Hematopoietic multipotent progenitor cell treated with erythropoietin and hydrocortisone succinate and interleukin-3 and kit ligand, for 15 days (in vitro differentiated cells): ENCODE measurements around the gene MYL6.
"Not testable (repeated sequence)": the region's sequence is repeated elsewhere in the genome, so short reads cannot be mapped to it uniquely, and the experiment has no call there.

Experiments
- DNase-seq: peaks from one replicate; pipeline ENCODE4 v3.0.0-alpha.2; 2015; ENCODE audit warnings: low spot score

MYL6 gene

DNA sequence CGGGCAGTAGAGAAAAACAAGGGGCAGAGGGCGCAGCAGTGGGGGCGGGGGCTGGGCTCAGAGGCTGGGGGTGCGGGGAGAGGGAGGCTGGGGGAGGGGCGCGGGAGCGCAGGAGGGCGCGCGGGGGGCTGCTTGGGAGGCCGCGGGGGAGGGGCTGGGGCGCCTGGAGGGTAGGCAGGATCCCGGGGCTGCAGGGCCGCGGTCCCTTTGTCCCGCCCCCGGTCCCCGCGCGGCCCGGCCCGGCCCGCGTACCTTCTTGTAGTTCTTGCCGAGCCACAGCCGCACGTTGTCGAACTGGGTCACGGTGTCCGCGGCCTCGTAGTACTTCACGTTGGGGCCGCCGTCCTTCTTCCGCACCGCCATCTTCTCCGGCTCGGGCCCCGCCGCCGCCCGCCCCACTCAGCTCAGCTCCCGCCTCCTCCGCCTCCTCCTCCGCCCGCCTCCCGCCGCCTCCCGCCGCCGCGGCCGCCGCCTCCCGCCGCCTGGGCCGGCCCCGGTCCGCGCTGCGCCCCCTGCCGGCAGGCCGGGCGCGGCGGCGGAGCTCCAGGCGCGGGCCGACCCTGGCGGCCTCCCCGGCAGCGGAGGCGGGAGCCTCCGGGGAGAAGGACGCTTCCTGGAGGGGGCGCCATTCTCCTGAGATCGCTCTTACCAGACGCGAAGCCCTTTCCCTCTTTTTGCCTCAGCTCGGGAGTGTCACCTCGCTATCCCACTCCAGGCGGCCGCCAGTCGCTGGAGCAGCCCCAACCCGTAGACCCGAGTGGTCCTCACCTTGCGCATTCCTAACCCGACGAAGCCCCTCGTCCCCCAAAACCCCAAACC lies 31.1 kb downstream of the MYL6 start, which contains the start of gene SMARCC2:
Gene SMARCC2 (minus strand): TSS at position 385 of the 819 bp plus-strand sequence. CDS start 22 bp downstream, at position 363.
- peak; percentile 89 for DNase-seq

DNA sequence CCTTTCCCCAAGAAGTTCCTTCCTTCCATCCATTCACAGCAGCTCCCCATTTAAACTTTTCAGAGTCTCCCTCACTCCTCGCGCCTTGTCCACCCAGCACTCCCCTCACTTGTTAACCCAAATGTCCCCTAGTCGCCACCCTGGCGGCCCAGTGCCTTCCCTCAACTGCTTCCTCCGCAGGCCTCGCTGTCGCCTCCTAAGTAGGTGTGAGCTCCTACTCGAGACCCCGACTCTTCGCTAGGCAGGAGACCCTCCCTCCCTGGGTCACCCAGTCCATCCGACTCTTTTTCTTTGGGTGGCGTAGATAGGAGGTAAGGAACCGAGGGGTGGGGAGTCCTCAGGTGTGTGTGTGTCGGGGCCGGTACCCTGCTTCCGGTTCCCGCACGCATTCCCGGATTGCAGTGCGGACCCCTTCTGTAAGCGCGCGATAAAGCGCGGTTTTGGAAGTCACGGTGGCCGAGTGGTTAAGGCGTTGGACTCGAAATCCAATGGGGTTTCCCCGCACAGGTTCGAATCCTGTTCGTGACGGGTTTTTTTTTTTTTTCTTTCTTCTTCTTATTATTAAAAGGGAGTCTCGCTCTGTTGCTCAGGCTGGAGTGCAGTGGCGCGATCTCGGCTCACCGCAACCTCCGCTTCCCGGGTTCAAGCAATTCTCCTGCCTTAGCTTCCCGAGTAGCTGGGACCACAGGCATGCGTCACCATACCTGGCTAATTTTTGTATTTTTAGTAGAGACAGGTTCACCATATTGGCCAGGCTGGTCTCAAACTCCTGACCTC lies 31.9 kb downstream of the MYL6 start:
- peak; percentile 72 for DNase-seq

DNA sequence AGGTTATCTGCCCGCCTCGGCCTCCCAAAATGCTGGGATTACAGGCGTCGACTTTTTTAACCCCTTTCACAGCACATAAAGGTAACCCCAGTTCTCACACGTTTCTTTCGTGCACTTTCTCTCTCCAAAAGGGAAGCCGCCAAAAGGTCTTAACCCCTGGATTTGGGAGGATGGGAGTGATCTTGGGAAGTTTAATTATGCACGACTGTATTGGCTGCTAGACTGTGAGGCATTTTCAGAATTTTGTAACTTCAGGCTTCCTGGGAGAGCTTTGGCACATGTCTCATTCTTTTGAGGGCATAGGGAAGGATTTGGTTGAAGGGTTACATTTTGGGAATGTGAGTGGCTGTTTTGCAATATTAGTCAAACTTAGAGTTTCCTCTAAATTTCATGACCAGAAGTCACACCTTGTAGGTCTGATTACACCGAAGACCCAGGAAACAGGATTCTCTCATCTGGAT lies 32.6 kb downstream of the MYL6 start:
- no peak for DNase-seq

DNA sequence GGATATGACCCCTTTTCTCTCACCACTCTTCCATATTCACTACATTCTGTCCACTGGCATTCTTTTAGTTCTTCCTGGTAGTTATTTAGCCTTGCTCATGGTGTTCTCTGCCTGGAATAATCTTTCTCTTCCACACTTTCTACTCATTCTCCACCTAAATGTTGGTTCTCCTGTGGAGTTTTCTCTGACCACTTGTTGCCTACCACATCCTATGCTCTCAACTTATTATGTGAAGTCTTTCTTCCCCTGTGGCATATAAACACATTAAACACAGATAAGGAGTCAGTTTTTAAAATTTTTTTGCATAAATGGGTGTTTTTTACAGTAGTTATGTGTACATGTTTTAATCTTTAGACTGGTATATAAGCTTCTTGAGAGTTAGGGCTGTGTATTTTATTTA lies 34.4 kb downstream of the MYL6 start:
- no peak for DNase-seq

DNA sequence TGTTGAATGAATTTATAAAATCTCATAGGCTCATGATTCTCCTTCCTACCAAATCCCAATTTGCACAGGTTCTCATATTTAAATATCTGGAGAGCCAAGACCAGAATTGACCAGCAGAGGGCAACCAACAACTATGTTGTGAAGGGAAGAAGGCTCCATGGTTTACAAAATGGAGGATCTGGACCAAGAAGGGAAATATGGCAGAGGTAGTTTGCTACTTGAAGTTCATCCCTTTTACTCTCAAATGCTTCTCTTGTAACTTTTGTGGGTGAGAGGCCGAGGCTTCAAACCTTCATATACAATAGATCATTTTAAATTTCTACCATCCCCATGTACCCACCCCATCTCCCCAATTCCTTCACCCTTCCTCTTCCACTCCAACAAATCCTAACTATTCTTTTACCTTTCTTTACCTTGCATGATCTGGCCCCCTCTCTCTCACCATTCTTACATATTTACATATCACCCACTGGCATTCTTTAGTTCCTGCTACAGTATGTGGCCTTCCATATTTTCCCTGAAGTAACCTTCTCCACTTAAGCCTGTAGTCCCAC lies 34.9 kb downstream of the MYL6 start:
- DNase-seq: peak; percentile 91

DNA sequence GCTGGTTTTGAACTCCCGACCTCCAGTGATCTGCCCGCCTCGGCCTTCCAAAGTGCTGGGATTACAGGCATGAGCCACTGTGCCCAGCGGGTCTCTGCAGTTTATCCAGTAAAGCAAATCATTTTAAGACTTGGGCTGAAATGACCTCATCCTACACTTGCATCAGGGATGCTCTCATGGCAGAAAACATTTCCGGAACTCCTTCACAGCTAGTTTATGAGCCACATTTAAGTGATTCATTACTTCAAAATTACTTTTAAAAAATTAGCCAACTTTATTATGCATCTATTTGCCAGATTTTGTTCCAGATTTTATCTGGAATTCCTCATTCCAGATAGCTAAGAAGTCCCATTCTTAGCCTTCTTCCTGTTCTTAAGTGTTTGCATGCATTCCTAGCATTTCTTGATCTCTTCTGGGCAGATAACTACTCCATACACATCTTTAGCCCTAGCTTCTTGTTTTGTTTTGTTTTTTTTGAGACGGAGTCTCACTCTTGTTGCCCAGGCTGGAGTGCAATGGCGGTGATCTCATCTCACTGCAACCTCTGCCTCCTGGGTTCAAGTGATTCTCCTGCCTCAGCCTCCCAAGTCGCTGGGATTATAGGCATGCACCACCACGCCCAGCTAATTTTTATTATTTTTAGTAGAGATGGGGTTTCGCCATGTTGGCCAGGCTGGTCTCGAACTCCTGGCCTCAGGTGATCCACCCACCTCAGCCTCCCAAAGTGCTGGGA lies 38.8 kb downstream of the MYL6 start:
- not testable (repeated sequence) for DNase-seq

DNA sequence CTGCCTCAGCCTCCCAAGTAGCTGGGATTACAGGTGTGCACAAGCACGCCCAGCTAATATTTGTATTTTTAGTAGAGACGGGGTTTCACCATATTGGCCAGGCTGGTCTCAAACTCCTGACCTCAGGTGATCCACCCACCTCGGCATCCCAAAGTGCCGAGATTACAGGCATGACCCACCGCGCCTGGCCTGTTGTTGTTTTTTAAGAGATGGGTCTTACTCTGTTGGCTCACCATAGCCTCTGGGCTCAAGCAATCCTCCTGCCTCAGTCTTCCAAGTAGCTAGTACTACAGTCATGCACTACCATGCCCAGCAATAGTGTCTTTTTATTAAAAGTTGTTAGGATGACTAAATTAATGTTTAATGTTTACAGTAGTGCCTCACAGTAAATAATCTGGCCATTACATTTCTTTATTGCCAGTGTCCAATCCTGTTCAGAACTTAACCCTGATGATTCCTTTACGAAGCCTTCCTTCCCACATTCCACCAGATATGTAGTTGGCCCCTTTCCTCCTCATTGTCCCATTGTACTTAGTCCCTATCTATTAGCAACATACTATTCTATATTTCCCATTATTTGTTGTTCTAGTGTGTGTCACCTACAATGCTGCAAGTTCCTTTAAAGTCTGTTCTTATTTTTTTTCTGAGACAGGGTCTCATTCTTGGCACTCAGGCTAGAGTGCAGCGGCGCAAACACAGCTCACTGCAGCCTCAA lies 39.9 kb downstream of the MYL6 start:
- DNase-seq: no peak

DNA sequence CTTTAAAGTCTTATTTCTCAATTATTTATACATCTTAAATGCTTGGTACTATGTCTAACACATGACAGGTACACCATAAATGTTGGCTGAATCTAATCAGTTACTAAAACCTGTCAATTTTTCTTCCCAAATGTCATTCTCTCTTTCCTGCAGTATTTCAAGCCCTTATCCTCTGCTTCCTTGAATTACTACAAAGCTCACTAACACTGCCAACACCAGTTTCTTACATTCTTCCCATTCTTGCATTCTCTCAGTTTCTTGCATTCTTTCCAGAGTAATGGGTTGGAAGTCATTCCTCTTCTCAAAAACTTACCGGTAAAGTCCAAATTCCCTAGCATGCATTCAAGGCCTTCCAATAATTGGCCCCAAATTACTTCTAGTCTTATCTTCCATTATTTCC lies 40.7 kb downstream of the MYL6 start:
- no peak for DNase-seq

DNA sequence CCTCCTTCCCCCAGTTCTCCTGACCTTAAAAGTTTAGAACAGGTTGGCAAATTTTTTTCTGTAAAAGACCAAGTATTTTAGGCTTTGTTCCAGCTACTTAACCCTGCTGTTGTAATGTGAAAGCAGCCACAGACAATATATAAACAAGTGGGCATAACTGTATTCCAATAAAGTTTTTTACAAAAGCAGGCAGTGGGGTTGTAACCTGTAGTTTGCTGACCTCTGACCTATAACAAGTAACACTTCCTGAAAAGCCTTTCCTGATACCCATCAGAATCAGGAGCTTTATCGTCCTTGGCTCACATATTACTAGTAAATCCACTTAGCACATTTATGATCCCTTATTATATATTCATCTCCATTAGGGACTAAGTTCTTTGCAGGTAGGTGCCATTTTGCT lies 44.2 kb downstream of the MYL6 start:
- no peak for DNase-seq

DNA sequence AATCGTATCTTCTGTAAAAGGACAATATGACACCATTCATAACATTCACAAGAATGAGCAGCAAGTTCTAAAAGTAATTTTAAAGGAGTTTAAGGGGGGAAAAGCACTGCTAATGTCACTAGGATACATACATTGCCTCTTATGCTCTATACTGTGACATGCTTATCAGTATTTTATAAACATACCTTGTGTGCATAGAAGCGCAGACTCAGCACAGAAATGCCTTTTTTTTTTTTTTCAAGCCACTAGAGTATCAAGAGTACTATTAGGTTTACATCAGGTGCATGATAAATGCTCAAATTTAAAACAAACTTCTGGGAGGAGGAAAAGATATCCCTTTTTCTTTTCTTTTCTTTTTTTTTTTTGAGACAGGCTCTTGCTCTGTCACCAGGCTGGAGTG lies 44.7 kb downstream of the MYL6 start:
- no peak for DNase-seq

DNA sequence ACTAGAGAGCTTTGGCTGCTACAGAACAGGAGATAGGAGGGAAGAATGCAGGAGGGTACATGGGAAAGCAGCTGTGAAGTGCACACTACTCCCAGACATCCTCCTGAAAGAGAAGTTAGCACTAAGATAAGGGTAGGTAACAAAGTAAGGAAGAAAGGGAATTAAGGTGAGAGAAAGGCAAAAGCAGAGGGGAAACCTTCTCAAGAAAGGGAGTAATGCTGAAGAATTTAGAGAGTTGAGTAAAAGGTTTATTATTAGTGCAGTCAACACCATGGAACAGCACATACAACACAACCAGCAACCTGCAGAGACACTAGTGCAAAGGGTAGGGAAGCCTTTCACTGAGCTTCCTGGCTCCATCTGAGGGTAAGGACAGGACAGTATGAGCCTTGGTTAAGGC lies 46.1 kb downstream of the MYL6 start:
- DNase-seq: no peak

DNA sequence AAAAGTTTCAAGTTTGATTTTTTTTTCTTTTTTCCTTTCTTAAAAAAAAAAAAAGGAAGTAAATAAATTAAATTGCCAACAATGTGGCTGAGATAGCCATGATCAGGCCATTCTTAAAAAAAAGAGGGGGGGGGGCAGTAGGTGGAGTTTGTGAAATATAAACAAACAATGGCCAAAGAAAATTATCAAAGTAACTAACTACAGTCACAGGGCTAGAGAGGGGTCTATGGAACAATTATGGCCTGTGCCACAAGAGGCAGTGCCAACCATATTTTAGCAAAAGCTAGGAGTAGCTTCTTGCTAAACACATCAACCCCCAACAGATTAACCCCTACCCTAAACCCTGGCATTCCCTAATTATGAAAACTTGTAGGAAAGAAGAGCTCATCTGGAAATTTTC lies 47.3 kb downstream of the MYL6 start:
- no peak for DNase-seq

DNA sequence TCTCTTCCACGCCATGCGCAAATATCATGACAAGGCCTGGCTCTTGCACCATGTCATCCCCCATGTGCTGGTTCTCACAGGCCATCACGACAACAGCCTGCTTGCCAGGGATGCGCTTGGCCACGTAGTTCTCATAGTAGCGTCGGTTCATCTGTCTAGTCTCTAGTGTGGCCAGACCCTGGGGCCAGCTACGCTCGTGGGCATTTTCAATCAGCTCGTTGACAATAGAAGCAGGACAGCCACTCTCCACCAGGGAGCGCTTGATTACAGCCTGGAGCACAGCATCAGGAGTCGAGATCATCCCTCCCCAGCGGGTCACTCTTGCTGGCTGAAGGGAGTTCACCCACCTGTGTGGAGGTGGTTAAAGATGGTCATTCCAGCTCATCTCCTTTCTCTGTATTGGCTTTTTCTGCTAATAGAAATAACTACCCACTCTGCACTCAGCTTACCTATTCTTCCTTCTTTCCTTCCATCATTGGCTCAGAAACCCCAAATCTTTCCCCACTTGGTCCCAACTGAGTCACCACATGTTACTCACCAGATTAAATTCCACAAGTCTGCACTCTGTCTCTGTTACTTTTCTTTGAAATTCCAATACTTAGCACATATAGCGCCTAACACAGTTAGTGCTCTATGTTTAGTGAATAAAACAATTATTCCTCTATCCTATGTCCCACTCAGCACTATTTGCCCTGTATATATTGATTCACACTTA lies 48.5 kb downstream of the MYL6 start:
- DNase-seq: peak; percentile 67

DNA sequence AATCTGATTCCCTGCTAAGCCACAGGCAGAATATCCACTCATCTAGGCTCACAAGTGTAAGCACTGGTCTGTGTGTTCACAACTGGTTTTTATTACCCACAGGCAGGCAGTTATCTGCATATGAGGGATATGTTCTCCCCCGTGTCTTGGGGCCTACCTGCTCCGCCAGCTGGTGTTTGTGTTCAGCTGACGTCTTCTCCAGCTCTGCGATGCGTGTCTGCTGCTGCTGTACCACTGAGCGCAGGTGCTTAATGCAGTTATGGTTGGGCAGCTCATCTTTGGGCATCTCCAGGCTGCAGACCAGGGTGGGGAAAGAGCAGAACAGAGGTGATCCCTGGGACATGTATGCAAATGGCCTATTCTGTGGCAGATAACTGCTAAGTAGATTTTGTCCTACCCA lies 49.8 kb downstream of the MYL6 start:
- no peak for DNase-seq
